ENCODE measurements around the gene PLAAT4.

Gene PLAAT4

GRCh38 chr11:63504054-63504453, 32.6 kb upstream of the PLAAT4 start:
- peak in 1 of 2 experiments; percentile 23 for DNase-seq (ENCODE audit: low read depth in 1 of 2, low spot score in 1 of 2)
- H3K4me3 ChIP-seq (replicated peaks; ENCODE audit: insufficient read depth, low read length), result no peak overlapping the region
- H3K27me3 ChIP-seq (ENCODE audit: insufficient read depth, poor library complexity, severe bottlenecking), result no peaks in the 10 kb centered on the region
- peak overlapping the region; percentile 91 for H3K27ac ChIP-seq (replicated peaks)
- no peak for TF ChIP-seq GABPA (IDR thresholded peaks at IDR 0.05; ENCODE audit: low read depth)
- TF ChIP-seq POLR2AphosphoS5 (IDR thresholded peaks at IDR 0.05; ENCODE audit: low read depth), result no peak
- TF ChIP-seq REST (IDR thresholded peaks at IDR 0.05; ENCODE audit: insufficient replicate concordance, low read depth), result no peak
- no peak for TF ChIP-seq SPI1 (IDR thresholded peaks at IDR 0.05; ENCODE audit: borderline replicate concordance, low read depth)
- no peak for TF ChIP-seq CTCF (IDR thresholded peaks at IDR 0.05; ENCODE audit: insufficient read depth, low read length)

GRCh38 chr11:63504933-63505586, 31.5 kb upstream of the PLAAT4 start:
- TF ChIP-seq SPI1 (IDR thresholded peaks at IDR 0.05; ENCODE audit: borderline replicate concordance, low read depth) (peak; percentile 75; the same call in 1 of the 2 replicates), GABPA (IDR thresholded peaks at IDR 0.05; ENCODE audit: low read depth) (no peak)
- peak in 1 of 2 experiments; percentile 54 for DNase-seq (ENCODE audit: low read depth in 1 of 2, low spot score in 1 of 2)
- peak overlapping the region; percentile 91 for H3K27ac ChIP-seq (replicated peaks)
- H3K27me3 ChIP-seq (ENCODE audit: insufficient read depth, poor library complexity, severe bottlenecking), result no peaks in the 10 kb centered on the region
- H3K4me3 ChIP-seq (replicated peaks; ENCODE audit: insufficient read depth, low read length), result no peak overlapping the region

- peak; percentile 91 to 98 for DNase-seq (ENCODE audit: low read depth in 1 of 2, low spot score in 1 of 2)
- TF ChIP-seq REST (IDR thresholded peaks at IDR 0.05; ENCODE audit: insufficient replicate concordance, low read depth) (peak; percentile 35), CTCF (IDR thresholded peaks at IDR 0.05; ENCODE audit: insufficient read depth, low read length) (no peak), POLR2AphosphoS5 (IDR thresholded peaks at IDR 0.05; ENCODE audit: low read depth) (peak; percentile 68), SPI1 (IDR thresholded peaks at IDR 0.05; ENCODE audit: borderline replicate concordance, low read depth) (peak; percentile 72; the same call in 1 of the 2 replicates)
- H3K27me3 ChIP-seq (ENCODE audit: insufficient read depth, poor library complexity, severe bottlenecking), result no peaks in the 10 kb centered on the region
- H3K27ac ChIP-seq (replicated peaks), result peak within 1 kb of the TSS; percentile 91
- peak within 1 kb of the TSS; percentile 77 for H3K4me3 ChIP-seq (replicated peaks; ENCODE audit: insufficient read depth, low read length)
Observed at GRCh38 chr11:63505857-63506528, 30.6 kb upstream of the PLAAT4 start, which contains the start of gene LGALS12. TSS of gene LGALS12 (plus strand) at chr11:63506084. CDS start at chr11:63506459, 375 bp downstream.

- no peak for TF ChIP-seq SPI1 (IDR thresholded peaks at IDR 0.05; ENCODE audit: borderline replicate concordance, low read depth)
- TF ChIP-seq GABPA (IDR thresholded peaks at IDR 0.05; ENCODE audit: low read depth), result no peak
- no peak for TF ChIP-seq POLR2AphosphoS5 (IDR thresholded peaks at IDR 0.05; ENCODE audit: low read depth)
- TF ChIP-seq CTCF (IDR thresholded peaks at IDR 0.05; ENCODE audit: insufficient read depth, low read length), result no peak
- no peak for TF ChIP-seq REST (IDR thresholded peaks at IDR 0.05; ENCODE audit: insufficient replicate concordance, low read depth)
- peak overlapping the region; percentile 77 for H3K4me3 ChIP-seq (replicated peaks; ENCODE audit: insufficient read depth, low read length)
- no peak for DNase-seq (ENCODE audit: low read depth in 1 of 2, low spot score in 1 of 2)
- H3K27me3 ChIP-seq (ENCODE audit: insufficient read depth, poor library complexity, severe bottlenecking), result no peaks in the 10 kb centered on the region
- peak overlapping the region; percentile 91 for H3K27ac ChIP-seq (replicated peaks)
Observed at GRCh38 chr11:63506876-63507275, 29.7 kb upstream of the PLAAT4 start.

Measured in HL-60 (cell line).